HEK293 (cell line): ENCODE results near the gene NSFL1C.

Experiments
- INSM2 ChIP-seq: fragments of 450-650 bp; formaldehyde crosslinking; IDR thresholded peaks from 2 replicates; pipeline ENCODE4 v1.5.1; 2016; ENCODE audit warnings: missing biosample characterization, missing genetic modification characterization
- PRDM10 ChIP-seq: fragments of 450-650 bp; formaldehyde crosslinking; IDR thresholded peaks from 2 replicates; pipeline ENCODE4 v1.5.1; 2016; ENCODE audit warnings: missing biosample characterization, missing genetic modification characterization
- SP2 ChIP-seq: fragments of 450-650 bp; formaldehyde crosslinking; IDR thresholded peaks from 2 replicates; pipeline ENCODE4 v1.5.1; 2016; ENCODE audit warnings: missing biosample characterization, missing genetic modification characterization
- SP7 ChIP-seq: fragments of 450-650 bp; formaldehyde crosslinking; IDR thresholded peaks from 2 replicates; pipeline ENCODE4 v1.5.1; 2016; ENCODE audit warnings: missing biosample characterization, missing genetic modification characterization
- ZNF121 ChIP-seq: fragments of 450-650 bp; formaldehyde crosslinking; IDR thresholded peaks from 2 replicates; pipeline ENCODE4 v1.5.1; 2016; ENCODE audit warnings: missing biosample characterization, missing genetic modification characterization
- ZNF133 ChIP-seq: fragments of 450-650 bp; formaldehyde crosslinking; IDR thresholded peaks from 2 replicates; pipeline ENCODE4 v1.5.1; 2016; ENCODE audit warnings: missing biosample characterization, missing genetic modification characterization
- ZNF138 ChIP-seq: fragments of 450-650 bp; formaldehyde crosslinking; IDR thresholded peaks from 2 replicates; pipeline ENCODE4 v1.5.1; 2016; ENCODE audit warnings: missing biosample characterization, missing genetic modification characterization, borderline replicate concordance
- ZNF169 ChIP-seq: fragments of 450-650 bp; formaldehyde crosslinking; IDR thresholded peaks from 2 replicates; pipeline ENCODE4 v1.5.1; 2016; ENCODE audit warnings: missing biosample characterization, missing genetic modification characterization
- ZNF362 ChIP-seq: fragments of 450-650 bp; formaldehyde crosslinking; IDR thresholded peaks from 2 replicates; pipeline ENCODE4 v1.5.1; 2016; ENCODE audit warnings: missing biosample characterization, missing genetic modification characterization
- ZNF768 ChIP-seq: fragments of 450-650 bp; formaldehyde crosslinking; IDR thresholded peaks from 2 replicates; pipeline ENCODE4 v1.5.1; 2018; ENCODE audit warnings: missing biosample characterization, mild to moderate bottlenecking, missing genetic modification characterization
- ZSCAN18 ChIP-seq: fragments of 450-650 bp; formaldehyde crosslinking; IDR thresholded peaks from 2 replicates; pipeline ENCODE4 v1.5.1; 2016; ENCODE audit warnings: missing biosample characterization, missing genetic modification characterization
- TF ChIP-seq, protein P1 (sequence below): fragments of 450-650 bp; formaldehyde crosslinking; IDR thresholded peaks from 2 replicates; pipeline ENCODE4 v1.5.1; 2016; ENCODE audit warnings: missing biosample characterization, missing genetic modification characterization
- TF ChIP-seq, protein P2 (sequence below): fragments of 450-650 bp; formaldehyde crosslinking; IDR thresholded peaks from 2 replicates; pipeline ENCODE4 v1.5.1; 2017; ENCODE audit warnings: missing biosample characterization, missing genetic modification characterization

GRCh38 chr20:1393507-1393882, 73.2 kb downstream of the NSFL1C start:
- TF ChIP-seq, protein P1, sequence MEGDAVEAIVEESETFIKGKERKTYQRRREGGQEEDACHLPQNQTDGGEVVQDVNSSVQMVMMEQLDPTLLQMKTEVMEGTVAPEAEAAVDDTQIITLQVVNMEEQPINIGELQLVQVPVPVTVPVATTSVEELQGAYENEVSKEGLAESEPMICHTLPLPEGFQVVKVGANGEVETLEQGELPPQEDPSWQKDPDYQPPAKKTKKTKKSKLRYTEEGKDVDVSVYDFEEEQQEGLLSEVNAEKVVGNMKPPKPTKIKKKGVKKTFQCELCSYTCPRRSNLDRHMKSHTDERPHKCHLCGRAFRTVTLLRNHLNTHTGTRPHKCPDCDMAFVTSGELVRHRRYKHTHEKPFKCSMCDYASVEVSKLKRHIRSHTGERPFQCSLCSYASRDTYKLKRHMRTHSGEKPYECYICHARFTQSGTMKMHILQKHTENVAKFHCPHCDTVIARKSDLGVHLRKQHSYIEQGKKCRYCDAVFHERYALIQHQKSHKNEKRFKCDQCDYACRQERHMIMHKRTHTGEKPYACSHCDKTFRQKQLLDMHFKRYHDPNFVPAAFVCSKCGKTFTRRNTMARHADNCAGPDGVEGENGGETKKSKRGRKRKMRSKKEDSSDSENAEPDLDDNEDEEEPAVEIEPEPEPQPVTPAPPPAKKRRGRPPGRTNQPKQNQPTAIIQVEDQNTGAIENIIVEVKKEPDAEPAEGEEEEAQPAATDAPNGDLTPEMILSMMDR = no peak
- no peak for TF ChIP-seq SP2 (tag by site-specific recombination)
- no peak for TF ChIP-seq ZNF133 (tag by site-specific recombination)
- no peak for TF ChIP-seq PRDM10 (tag by site-specific recombination)
- no peak for TF ChIP-seq SP7 (tag by site-specific recombination)
- no peak for TF ChIP-seq ZNF362 (tag by site-specific recombination)
- TF ChIP-seq ZNF768 (tag by site-specific recombination) = no peak
- no peak for TF ChIP-seq ZNF121 (tag by site-specific recombination)
- no peak for TF ChIP-seq ZNF138
- no peak for TF ChIP-seq ZSCAN18
- TF ChIP-seq, protein P2, sequence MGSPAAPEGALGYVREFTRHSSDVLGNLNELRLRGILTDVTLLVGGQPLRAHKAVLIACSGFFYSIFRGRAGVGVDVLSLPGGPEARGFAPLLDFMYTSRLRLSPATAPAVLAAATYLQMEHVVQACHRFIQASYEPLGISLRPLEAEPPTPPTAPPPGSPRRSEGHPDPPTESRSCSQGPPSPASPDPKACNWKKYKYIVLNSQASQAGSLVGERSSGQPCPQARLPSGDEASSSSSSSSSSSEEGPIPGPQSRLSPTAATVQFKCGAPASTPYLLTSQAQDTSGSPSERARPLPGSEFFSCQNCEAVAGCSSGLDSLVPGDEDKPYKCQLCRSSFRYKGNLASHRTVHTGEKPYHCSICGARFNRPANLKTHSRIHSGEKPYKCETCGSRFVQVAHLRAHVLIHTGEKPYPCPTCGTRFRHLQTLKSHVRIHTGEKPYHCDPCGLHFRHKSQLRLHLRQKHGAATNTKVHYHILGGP (tag by site-specific recombination) = no peak
- TF ChIP-seq ZNF169 (tag by site-specific recombination) = no peak
- no peak for TF ChIP-seq INSM2
